ENCODE data around the gene NFIX.

Gene NFIX

GRCh38 chr19:13091400-13092157, 96.3 kb downstream of the NFIX start:
- DNase-seq (ENCODE audit: low spot score): no peak
- in situ Hi-C loops (cut with MboI; ENCODE audit: low sequenced_read_pairs, unreplicated experiment): loop anchor here (5.0 kb wide), 1 partner anchor 114 kb away; no protein-coding TSS in a partner anchor
- TF ChIP-seq, protein P1, sequence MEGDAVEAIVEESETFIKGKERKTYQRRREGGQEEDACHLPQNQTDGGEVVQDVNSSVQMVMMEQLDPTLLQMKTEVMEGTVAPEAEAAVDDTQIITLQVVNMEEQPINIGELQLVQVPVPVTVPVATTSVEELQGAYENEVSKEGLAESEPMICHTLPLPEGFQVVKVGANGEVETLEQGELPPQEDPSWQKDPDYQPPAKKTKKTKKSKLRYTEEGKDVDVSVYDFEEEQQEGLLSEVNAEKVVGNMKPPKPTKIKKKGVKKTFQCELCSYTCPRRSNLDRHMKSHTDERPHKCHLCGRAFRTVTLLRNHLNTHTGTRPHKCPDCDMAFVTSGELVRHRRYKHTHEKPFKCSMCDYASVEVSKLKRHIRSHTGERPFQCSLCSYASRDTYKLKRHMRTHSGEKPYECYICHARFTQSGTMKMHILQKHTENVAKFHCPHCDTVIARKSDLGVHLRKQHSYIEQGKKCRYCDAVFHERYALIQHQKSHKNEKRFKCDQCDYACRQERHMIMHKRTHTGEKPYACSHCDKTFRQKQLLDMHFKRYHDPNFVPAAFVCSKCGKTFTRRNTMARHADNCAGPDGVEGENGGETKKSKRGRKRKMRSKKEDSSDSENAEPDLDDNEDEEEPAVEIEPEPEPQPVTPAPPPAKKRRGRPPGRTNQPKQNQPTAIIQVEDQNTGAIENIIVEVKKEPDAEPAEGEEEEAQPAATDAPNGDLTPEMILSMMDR (IDR thresholded peaks at IDR 0.05; ENCODE audit: borderline replicate concordance, control extremely low read depth, extremely low read depth, insufficient read depth, missing control alignments): no peak

GRCh38 chr19:13092158-13092543, 96.9 kb downstream of the NFIX start:
- in situ Hi-C loops (cut with MboI; ENCODE audit: low sequenced_read_pairs, unreplicated experiment): loop anchor here (5.0 kb wide), 1 partner anchor 115 kb away; no protein-coding TSS in a partner anchor
- TF ChIP-seq, protein P1 (IDR thresholded peaks at IDR 0.05; ENCODE audit: borderline replicate concordance, control extremely low read depth, extremely low read depth, insufficient read depth, missing control alignments): no peak
- no peak for DNase-seq (ENCODE audit: low spot score)

- TF ChIP-seq, protein P1 (IDR thresholded peaks at IDR 0.05; ENCODE audit: borderline replicate concordance, control extremely low read depth, extremely low read depth, insufficient read depth, missing control alignments): no peak
- in situ Hi-C loops (cut with MboI; ENCODE audit: low sequenced_read_pairs, unreplicated experiment): loop anchor here (5.0 kb wide), 1 partner anchor 115 kb away; no protein-coding TSS in a partner anchor
- no peak for DNase-seq (ENCODE audit: low spot score)
Observed at GRCh38 chr19:13092606-13093235, 97.4 kb downstream of the NFIX start.

DNA sequence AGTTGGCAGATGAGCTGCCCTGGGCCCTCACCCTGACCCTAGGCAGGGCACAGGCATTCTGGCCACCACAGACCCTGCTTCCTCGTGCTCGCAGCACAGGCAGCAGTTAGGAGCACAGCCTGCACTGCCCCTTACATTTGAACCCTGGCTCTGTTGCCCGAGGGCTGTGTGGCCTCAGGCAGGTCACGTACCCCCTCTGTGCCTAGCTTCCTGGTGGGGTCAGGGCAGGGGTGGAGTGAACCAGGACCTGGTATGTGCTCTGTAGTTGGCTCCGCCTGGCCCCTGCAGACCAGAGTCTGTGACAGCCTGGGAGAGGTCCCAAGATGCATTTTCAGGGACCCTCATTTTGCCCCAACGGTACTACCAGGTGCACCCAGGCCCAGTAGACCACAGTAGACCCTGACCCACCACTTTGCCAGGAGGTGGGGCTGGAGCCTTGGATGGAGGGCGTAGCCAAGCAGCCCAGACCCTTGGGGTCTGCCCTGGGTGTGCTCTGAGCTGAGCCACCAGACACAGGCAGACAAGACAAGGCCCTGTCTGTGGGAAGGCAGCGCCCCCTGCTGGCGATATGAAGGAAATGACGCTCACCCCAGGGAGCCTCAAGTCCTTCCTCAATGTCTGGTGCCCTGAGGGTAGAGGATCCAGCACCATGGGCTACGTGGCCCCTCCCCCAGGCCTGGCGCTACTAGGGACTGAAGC, 98.3 kb downstream of the NFIX start:
- TF ChIP-seq, protein P1 (IDR thresholded peaks at IDR 0.05; ENCODE audit: borderline replicate concordance, control extremely low read depth, extremely low read depth, insufficient read depth, missing control alignments): peak; percentile 86
- peak; percentile 95 for DNase-seq (ENCODE audit: low spot score)
- in situ Hi-C loops (cut with MboI; ENCODE audit: low sequenced_read_pairs, unreplicated experiment): loop anchor here (5.0 kb wide), 1 partner anchor 116 kb away; no protein-coding TSS in a partner anchor

DNA sequence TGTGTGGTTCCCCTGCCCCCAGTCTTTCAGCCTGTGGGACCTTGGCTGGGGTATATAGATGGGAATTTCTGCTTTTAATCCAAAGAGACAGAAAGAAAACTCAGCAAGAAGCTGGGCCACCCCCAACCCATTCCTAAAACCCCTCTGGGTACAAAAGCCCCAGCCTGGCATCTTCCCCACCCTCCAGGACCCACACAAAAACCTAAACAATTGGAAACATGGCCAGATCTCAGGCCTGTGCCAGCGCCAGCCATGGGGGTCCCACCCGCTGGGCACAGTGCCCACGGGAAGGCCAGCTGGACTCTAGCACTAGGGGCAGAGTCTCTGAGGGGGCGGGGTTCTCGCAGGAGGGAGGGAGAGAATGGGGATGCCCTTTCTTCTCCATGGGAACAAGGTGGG, 98.8 kb downstream of the NFIX start:
- no peak for DNase-seq (ENCODE audit: low spot score)
- in situ Hi-C loops (cut with MboI; ENCODE audit: low sequenced_read_pairs, unreplicated experiment): loop anchor here (5.0 kb wide), 1 partner anchor 117 kb away; no protein-coding TSS in a partner anchor
- TF ChIP-seq, protein P1 (IDR thresholded peaks at IDR 0.05; ENCODE audit: borderline replicate concordance, control extremely low read depth, extremely low read depth, insufficient read depth, missing control alignments): no peak

DNA sequence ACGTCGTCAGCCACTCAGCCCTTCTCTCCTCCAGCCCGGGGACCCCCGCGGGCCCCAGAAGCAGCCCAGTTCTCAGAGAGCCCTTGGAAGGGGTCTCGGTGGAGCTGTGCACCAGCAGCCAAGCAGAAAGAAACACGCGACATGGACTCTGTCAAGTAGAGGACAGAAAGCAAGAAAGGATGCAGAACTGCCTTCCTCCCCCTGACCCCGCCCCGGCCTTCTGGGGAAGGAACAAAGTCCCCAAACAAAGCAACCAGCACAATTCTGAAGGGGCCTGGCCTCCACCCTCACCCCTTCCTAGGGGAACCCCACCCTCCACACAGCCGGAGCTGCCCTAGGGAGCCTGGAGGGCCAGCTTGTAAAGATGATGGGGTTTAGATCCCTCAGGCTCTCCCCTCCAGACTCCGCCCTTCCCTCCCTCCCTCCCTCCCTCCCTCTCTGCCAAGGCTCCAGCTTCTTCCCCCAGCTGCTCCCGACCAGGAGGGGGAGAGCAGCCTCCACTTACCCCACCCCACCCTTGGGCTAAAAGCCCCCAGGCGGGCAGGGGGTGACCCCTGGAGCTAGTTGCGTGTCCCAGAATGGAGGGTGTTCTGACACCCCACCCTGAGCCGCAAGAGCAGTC, 99.6 kb downstream of the NFIX start:
- TF ChIP-seq, protein P1 (IDR thresholded peaks at IDR 0.05; ENCODE audit: borderline replicate concordance, control extremely low read depth, extremely low read depth, insufficient read depth, missing control alignments): no peak
- DNase-seq (ENCODE audit: low spot score): peak; percentile 68
- in situ Hi-C loops (cut with MboI; ENCODE audit: low sequenced_read_pairs, unreplicated experiment): loop anchor here (5.0 kb wide), 1 partner anchor 118 kb away; no protein-coding TSS in a partner anchor
